Astrocyte (in vitro differentiated cells and primary cell): ENCODE data around the gene PPP4C. TPM values are rescaled to one million over a fixed set of nuclear protein-coding genes. Genes with fewer than 3 reads are reported as not detected.

Source experiments
- DNase-seq: peaks from one replicate; pipeline ENCODE4 v3.0.0-alpha.2; 2010; ENCODE audit warnings: low read depth
- FAIRE-seq: peaks from 2 replicates; lab custom pipeline; 2011; peaks lifted over from hg19 to GRCh38; lab: Jason Lieb, UNC
- H2AFZ ChIP-seq: 2 replicates; pipeline ENCODE4 v1.6.0; 2012; ENCODE audit warnings: low read depth, low read length, inconsistent platforms
- H3K27ac ChIP-seq: 2 replicates; pipeline ENCODE4 v1.5.1; 2011; ENCODE audit warnings: low read depth, low read length, inconsistent platforms
- H3K27me3 ChIP-seq: 2 replicates; pipeline ENCODE4 v1.6.0; 2011; ENCODE audit warnings: low read length, inconsistent platforms; ENCODE audit not compliant: insufficient read depth
- H3K36me3 ChIP-seq: 2 replicates; pipeline ENCODE4 v1.5.1; 2011; ENCODE audit warnings: low read length, inconsistent platforms; ENCODE audit not compliant: insufficient read depth
- H3K4me1 ChIP-seq: 2 replicates; pipeline ENCODE4 v1.5.1; 2011; ENCODE audit warnings: low read length, inconsistent platforms; ENCODE audit not compliant: insufficient read depth
- H3K4me2 ChIP-seq: 2 replicates; pipeline ENCODE4 v1.6.0; 2012; ENCODE audit warnings: low read length, inconsistent platforms
- H3K4me3 ChIP-seq: 2 replicates; pipeline ENCODE4 v1.5.1; 2011; ENCODE audit warnings: low read depth, mild to moderate bottlenecking, low read length, inconsistent platforms; ENCODE audit not compliant: insufficient read depth
- H3K79me2 ChIP-seq: 2 replicates; pipeline ENCODE4 v1.6.0; 2012; ENCODE audit warnings: mild to moderate bottlenecking, low read length, inconsistent platforms; ENCODE audit not compliant: insufficient read depth
- H3K9ac ChIP-seq: 2 replicates; pipeline ENCODE4 v1.6.0; 2012; ENCODE audit warnings: mild to moderate bottlenecking, low read length, inconsistent platforms
- H3K9me3 ChIP-seq: 2 replicates; pipeline ENCODE4 v1.5.1; 2012; ENCODE audit warnings: low read depth, mild to moderate bottlenecking, low read length, inconsistent platforms; ENCODE audit not compliant: insufficient read depth
- H4K20me1 ChIP-seq: 2 replicates; pipeline ENCODE4 v1.6.0; 2012; ENCODE audit warnings: low read length, inconsistent platforms; ENCODE audit not compliant: insufficient read depth
- H3K27ac Mint-ChIP-seq: one replicate; pipeline ENCODE4 v1.8.0; 2021; ENCODE audit warnings: mild to moderate bottlenecking, mixed read lengths; ENCODE audit not compliant: unreplicated experiment
- H3K27me3 Mint-ChIP-seq: one replicate; pipeline ENCODE4 v1.8.0; 2021; ENCODE audit warnings: low read depth, mixed read lengths; ENCODE audit not compliant: unreplicated experiment
- H3K36me3 Mint-ChIP-seq: one replicate; pipeline ENCODE4 v1.8.0; 2021; ENCODE audit warnings: low read depth, mixed read lengths; ENCODE audit not compliant: unreplicated experiment
- H3K4me1 Mint-ChIP-seq: one replicate; pipeline ENCODE4 v1.8.0; 2021; ENCODE audit warnings: low read depth, mixed read lengths; ENCODE audit not compliant: unreplicated experiment
- H3K4me3 Mint-ChIP-seq: one replicate; pipeline ENCODE4 v1.8.0; 2021; ENCODE audit warnings: mild to moderate bottlenecking, moderate library complexity, mixed read lengths; ENCODE audit not compliant: unreplicated experiment
- H3K9me3 Mint-ChIP-seq: one replicate; pipeline ENCODE4 v1.8.0; 2021; ENCODE audit warnings: mild to moderate bottlenecking, mixed read lengths; ENCODE audit not compliant: unreplicated experiment
- EZH2 ChIP-seq: IDR thresholded peaks from 2 replicates; pipeline ENCODE4 v1.6.1; 2012; ENCODE audit warnings: mild to moderate bottlenecking, low read length, inconsistent platforms; ENCODE audit not compliant: insufficient read depth
- total RNA-seq: library from RNA; stranded (reverse); gene quantifications from 2 replicates; pipeline ENCODE4 v1.2.1, GENCODE V29; 2021
- TF ChIP-seq, protein P1 (sequence below): IDR thresholded peaks from 2 replicates; pipeline ENCODE4 v1.5.1; 2011; ENCODE audit warnings: low read depth, mild to moderate bottlenecking, inconsistent platforms, low read length, moderate library complexity; ENCODE audit not compliant: insufficient read depth

PPP4C gene
- total RNA-seq, 1 donor from 2014 or later, result 140 TPM

DNA sequence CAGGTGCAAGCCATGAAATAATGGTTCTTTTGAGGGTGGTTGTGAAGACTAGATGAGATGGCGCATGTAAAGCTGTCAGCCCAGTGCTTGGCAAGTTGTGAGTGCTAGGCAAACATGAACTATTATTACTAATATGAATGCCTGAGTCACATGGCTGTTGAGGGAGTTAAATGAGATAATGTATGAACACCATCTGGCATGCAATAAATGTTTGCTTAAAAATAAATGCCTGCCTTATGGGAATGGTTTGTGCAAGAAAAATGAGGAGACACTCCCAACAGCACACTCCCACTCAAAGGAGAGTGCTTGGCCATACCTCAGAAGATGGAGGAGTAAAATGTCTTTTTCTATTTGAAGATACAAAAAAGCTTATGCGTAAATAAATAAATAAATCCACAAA lies 43.6 kb downstream of the PPP4C start:
- H3K4me3 ChIP-seq, result no peak overlapping the region
- H3K79me2 ChIP-seq, result peaks cover 4% of the 10 kb centered on the region
- Mint-ChIP-seq H3K27me3 (peaks cover 3% of the 10 kb centered on the region), H3K27ac (no peak overlapping the region), H3K4me1 (peaks cover 5% of the 10 kb centered on the region), H3K4me3 (no peak overlapping the region), H3K9me3 (no peaks in the 10 kb centered on the region), H3K36me3 (peaks cover 2% of the 10 kb centered on the region)
- H3K27me3 ChIP-seq, result no peaks in the 10 kb centered on the region
- TF ChIP-seq, protein P1, sequence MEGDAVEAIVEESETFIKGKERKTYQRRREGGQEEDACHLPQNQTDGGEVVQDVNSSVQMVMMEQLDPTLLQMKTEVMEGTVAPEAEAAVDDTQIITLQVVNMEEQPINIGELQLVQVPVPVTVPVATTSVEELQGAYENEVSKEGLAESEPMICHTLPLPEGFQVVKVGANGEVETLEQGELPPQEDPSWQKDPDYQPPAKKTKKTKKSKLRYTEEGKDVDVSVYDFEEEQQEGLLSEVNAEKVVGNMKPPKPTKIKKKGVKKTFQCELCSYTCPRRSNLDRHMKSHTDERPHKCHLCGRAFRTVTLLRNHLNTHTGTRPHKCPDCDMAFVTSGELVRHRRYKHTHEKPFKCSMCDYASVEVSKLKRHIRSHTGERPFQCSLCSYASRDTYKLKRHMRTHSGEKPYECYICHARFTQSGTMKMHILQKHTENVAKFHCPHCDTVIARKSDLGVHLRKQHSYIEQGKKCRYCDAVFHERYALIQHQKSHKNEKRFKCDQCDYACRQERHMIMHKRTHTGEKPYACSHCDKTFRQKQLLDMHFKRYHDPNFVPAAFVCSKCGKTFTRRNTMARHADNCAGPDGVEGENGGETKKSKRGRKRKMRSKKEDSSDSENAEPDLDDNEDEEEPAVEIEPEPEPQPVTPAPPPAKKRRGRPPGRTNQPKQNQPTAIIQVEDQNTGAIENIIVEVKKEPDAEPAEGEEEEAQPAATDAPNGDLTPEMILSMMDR, result no peak
- no peak for TF ChIP-seq EZH2
- no peak for FAIRE-seq
- H3K27ac ChIP-seq, result no peak overlapping the region
- no peaks in the 10 kb centered on the region for H4K20me1 ChIP-seq
- H3K4me2 ChIP-seq, result no peak overlapping the region
- no peak overlapping the region for H3K9ac ChIP-seq
- H3K36me3 ChIP-seq, result peaks cover 9% of the 10 kb centered on the region
- no peaks in the 10 kb centered on the region for H3K9me3 ChIP-seq
- DNase-seq, result no peak
- H2AFZ ChIP-seq, result no peak overlapping the region
- H3K4me1 ChIP-seq, result peaks cover 17% of the 10 kb centered on the region

DNA sequence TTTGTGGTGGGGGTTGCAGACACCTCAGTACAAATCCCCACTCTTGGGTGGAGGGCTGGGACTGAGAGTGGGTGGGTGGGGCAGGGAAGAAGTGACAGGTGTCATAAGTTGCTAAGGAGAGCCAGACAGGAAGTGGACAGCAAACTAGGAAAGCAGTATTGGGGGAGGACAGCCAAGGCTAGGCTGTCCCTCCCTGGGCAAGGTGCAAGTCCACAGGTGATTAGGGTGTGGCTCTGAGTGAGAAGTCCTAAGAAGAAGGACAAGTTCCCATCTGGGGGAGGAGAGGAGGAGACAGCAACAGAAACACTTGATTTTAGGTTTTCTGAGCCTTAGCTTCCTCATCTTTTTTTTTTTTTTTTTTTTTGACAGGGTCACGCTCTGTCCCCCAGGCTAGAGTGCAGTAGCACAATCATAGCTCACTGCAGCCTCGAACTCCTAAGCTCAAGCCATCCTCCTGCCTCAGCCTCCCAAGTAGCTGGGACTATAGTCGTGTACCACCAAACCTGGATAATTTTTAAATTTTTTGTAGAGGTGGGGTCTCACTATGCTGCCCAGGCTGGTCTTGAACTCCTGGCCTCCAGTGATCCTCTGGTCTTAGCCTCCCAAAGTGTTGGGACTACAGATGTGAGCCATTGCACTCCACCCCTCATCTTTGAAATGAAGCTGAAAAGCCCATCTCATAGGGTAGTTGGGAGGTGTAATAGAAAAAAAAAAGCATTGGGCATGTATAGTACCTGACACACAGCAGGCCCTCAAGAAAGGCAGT lies 44.7 kb downstream of the PPP4C start:
- H2AFZ ChIP-seq, result no peak overlapping the region
- Mint-ChIP-seq H3K36me3 (peaks cover 2% of the 10 kb centered on the region), H3K4me3 (no peak overlapping the region), H3K4me1 (peaks cover 7% of the 10 kb centered on the region), H3K27me3 (peaks cover 4% of the 10 kb centered on the region), H3K27ac (no peak overlapping the region), H3K9me3 (no peaks in the 10 kb centered on the region)
- H3K36me3 ChIP-seq, result peaks cover 9% of the 10 kb centered on the region
- TF ChIP-seq, protein P1, result no peak
- TF ChIP-seq EZH2, result no peak
- no peaks in the 10 kb centered on the region for H3K9me3 ChIP-seq
- H3K27me3 ChIP-seq, result no peaks in the 10 kb centered on the region
- no peak overlapping the region for H3K4me3 ChIP-seq
- H3K4me2 ChIP-seq, result no peak overlapping the region
- DNase-seq (no peak), FAIRE-seq (no peak)
- peaks cover 17% of the 10 kb centered on the region for H3K4me1 ChIP-seq
- H4K20me1 ChIP-seq, result no peaks in the 10 kb centered on the region
- no peak overlapping the region for H3K27ac ChIP-seq
- H3K79me2 ChIP-seq, result peaks cover 4% of the 10 kb centered on the region
- no peak overlapping the region for H3K9ac ChIP-seq
